EH (cell line): ENCODE results near the gene S100A1.
A peak's percentile ranks its signal among the peaks of the same experiment; 100 is the strongest.

ENCODE experiments used
- DNase-seq: peaks from one replicate; pipeline ENCODE4 v3.0.0-alpha.2; 2015; ENCODE audit warnings: low read depth

S100A1 gene

DNA sequence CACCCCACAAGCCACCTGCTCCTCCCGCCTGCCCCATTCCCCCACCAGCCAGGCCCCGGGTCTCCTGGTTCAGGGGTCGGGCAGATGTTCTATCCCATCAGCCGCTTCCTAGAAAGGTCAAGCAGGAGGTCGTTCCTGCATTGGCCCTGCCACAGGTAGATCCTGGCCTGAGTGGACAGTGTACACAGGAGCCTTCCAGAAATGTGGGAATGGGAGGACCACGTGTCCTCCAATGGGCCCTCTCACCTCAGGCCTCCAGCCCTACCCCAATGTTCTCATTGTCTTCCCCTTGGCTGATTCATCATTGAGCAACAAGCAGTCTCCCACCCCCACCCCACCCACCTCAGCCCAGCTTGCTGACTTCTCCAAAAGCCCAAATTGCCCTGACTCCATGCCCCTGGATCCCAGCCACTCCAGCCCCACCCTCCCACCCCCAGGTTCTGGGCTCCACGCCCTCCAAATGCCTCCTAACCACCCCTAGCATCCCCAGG lies 17.4 kb upstream of the S100A1 start:
- peak; percentile 47 for DNase-seq

DNA sequence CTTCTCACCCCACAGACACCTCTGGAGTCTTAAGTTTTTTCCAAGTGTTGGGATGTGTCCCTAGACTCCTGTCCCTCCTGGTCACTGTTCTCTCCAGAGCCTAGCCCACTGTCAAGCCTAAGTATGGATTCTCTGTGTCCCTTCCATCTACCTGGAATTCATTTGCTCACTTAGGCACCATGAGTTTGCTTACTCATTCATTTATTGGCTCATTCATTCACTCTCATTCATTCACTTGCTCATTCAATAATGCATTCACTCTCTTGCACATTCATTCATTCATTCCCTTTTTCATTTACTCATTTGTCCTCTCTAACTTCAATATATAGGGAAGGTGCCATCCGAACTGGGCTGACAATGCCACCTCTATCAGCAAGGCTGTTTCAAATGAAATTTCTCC lies 16.9 kb upstream of the S100A1 start:
- no peak for DNase-seq

DNA sequence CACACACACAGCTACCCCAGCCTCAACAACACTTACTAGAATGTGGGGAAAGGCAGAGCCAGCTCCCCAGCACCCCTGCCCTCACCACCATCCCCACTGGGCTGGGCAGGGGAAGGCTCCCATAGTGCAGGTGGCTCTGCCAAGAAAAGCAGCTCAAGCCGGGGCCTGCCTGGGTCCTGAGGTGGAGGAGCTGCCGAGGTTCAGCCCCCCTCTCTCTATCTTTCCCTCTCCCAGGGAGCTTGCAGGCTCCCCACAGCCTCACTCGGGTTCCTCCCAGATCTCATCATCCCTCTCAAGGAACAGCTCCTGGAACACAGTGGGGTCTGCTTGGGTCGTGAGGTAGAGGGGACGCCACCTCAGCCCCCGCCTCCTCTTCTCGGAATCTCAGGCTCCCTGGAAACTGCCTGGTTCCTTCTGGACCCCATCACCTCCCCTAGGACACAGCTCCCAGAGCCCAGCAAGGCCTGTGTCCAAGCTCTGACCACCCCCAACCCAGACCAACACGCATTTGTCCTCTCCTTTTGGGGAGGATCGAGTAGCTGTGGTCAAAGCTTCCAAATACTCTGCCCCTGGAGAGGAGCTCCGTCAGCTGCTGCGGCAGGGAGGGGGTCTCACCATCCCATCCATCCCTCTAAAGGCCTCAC lies 16.0 kb upstream of the S100A1 start:
- DNase-seq, result peak; percentile 19

DNA sequence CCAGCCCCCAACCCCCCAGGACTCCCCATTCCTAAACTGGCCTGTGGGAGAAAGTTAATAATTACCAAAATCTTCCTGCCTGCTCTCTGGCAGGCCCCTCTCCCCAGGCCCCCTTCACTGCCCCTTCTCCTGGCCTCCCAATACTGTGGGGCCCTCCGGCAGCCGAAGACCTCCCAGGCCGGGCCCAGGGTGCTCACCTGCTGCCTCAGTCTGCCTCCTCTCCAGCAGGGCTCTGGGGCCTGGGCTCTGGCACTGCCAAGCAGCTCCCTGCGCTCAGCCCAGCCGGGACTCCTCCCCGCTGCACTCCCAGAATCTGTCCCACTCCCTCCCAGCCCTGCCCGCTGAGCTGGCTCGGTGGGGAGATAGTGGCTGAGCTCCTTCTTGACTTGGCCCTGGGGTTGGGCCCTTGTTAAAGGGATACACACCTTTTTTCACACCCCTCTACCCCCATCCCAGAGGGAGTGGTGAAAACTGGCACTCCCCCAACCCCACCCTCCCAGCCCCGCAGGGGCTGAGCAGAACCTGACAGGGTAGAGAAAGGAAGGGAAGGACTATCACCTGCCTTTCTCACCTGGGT lies 15.4 kb upstream of the S100A1 start, which contains the start of gene S100A16:
S100A16 (minus strand) TSS at position 383 of the 577 bp plus-strand sequence. CDS start 4,986 bp downstream, outside the sequence.
- peak; percentile 83 for DNase-seq

DNA sequence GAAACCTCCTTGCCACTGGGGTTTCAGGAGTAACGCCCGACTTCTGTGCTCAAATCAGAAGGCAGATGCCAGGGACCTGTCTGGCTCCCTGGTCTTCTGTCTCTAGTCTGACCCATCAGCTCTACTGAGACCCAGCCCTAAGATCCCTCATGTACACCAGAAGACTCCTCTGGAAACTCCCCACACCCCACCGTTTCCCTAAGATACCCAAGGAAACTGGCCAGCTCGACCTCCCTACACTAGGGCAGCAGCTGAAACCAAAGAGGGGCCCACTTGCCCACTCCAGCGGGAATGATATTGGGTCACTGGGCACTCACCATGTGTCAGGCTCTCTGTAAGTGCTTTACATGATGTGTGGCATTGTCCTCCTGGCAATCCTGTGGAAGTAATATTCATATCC lies 14.8 kb upstream of the S100A1 start:
- no peak for DNase-seq

DNA sequence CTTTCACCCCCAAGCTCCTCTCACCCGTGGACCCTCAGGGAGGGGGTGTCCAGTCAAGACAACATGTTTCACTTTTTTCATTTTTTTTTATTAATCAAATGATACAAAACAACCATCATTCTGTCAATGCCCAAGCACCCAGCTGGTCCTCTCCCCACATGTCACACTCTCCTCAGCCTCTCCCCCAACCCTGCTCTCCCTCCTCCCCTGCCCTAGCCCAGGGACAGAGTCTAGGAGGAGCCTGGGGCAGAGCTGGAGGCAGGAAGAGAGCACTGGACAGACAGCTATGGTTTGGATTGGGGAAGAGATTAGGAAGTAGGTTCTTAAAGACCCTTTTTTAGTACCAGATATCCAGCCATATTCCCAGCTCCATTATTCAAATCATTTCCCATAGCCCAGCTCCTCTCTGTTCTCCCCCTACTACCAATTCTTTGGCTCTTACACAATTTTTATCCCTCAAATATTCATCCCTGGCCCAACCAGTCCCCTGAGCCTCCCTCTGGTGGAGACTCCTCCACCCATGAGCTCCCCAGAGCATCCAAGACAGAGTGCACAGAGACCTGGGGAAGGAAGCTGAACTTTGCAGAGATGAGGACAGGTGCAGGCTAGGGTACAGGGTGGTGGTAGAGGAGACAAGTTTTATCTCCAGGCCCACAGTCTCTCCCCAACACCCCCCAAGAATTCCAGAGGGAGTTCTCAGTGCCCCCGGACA lies 13.9 kb upstream of the S100A1 start:
- peak; percentile 25 for DNase-seq

DNA sequence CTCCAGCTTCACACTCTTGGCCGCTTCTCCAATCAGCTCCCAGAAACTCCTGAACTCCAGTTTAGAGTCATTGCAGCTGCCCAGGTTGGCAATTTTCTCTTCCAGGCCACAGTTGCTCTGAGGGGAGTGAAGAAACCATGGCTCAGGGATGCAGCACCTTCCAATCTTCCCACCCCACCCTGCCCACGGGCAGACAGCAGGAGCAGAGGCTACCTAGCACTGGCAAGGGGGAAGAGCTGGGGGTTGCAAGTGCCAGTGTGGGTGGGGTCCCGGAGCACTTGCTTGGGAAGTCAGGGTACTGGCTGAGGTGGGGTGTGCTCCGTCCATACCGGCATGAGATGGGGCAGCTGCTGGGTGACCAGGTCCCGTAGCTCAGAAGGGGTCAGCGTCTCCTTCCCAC lies 13.3 kb upstream of the S100A1 start:
- DNase-seq, result no peak

DNA sequence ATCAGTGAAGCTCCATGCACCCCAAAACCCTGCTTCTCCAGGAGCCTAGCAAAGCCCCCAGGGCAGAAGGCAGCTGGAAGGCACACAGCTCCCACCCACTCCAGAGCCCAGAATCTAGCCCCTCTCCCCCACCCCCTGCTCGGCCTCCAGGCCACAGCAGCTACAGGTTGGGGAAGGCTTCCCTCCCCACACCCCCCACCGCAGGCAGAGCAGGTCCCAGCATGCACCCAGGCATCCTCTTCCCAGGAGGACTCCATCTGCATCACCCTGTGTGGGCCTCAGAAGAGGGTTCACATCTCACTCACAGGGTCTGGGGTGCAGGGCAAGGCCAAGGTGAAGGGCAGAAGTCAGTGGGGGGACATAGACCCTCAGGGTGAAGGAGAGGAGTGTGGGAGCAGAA lies 12.8 kb upstream of the S100A1 start:
- no peak for DNase-seq

DNA sequence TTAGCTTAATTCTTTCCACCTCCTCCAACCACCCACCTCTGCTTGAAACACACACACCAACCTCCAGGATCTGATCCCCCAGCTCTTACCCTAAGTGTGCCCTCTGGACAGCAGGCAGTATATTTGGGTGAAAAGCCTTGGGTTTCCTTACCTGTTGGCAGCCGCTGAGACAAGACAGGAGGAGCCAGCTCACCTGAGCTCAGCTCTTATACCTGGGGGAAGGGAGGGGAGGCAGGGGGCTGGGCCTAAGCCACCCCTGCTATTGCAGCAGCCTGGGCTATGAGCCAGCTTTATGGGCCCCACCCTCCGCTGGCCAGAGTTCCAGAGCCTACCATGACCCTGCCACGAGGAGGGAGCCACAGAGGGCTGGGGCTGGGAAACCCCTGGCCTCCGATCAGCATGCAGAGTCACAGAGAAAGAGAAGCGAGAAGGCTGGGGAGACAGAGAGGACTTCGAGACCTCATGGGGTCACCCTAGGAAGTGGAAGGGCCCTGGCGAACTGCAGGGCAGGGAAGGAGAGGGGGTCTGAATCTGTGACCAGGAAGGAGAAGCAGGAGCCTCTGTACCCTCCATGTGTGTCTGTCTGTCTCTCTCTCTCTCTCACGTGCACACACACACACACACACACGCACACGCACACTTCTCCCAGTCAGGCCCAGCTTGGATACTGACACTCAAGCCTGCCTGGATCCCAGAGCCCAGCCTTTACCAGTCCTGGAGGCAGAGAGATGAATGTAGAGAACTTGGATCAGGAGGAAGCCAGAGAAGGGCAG lies 11.9 kb upstream of the S100A1 start, which contains the start of gene S100A14:
S100A14 (minus strand) TSS at position 182 of the 773 bp plus-strand sequence. CDS start 467 bp downstream, outside the sequence.
- DNase-seq, result no peak

DNA sequence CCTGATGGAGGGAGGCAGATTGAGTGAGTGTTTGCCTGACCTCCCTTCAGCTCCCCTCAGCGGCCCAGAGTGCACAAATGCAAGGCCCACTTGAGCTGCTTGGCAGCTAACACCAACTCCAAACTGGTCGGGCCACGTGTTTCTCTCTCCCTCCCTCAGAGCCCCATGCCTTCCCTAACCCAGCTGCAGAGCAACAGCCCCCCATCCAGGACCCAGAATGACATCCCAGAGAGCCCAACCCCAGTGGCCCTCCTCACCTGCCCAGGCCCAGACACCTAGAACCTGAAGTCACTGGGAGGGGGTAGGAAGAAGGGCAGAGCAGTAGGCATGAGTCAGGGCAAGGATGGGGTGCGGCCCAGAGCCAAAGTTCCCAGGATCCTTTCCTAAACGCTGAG lies 11.3 kb upstream of the S100A1 start:
- DNase-seq, result no peak

DNA sequence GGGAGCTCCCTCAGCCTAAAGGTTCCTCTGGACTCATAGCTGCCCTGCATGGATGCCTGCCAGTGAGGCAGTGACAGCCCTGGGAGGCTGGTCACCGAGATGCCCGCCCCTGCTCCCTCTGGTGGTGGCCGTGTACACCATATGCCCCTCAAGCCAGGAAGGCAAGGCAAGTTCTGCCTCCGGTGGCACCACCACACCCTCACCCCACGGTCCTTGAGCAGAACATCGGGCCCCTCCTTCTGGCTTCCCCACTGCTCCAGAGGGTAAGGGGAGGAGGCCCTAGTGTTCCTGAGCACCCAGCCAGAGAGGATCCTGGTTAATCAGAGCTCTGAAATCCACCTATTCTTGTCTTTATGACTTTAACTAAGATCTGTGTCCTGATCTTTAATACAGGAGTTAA lies 10.6 kb upstream of the S100A1 start:
- peak; percentile 86 for DNase-seq

DNA sequence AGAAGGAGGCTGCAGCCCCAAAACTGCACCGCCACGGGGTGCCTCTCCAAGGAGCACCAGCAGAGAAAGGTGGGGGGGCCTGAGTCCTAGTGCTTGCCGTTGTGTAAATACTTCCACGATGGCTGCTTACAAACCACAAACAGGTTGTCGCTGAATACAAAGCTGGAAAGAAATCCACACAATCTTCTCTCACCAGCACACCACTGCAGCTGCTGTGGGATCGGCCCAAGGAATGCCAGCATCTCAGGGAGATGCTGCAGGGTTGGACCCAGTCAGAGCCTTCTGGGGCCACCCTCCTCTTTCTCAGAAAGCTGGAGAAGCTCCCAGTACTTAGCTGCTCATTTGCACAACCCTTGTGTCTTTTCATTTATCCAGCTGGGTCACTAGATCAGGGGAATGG lies 9.1 kb upstream of the S100A1 start:
- DNase-seq, result no peak

DNA sequence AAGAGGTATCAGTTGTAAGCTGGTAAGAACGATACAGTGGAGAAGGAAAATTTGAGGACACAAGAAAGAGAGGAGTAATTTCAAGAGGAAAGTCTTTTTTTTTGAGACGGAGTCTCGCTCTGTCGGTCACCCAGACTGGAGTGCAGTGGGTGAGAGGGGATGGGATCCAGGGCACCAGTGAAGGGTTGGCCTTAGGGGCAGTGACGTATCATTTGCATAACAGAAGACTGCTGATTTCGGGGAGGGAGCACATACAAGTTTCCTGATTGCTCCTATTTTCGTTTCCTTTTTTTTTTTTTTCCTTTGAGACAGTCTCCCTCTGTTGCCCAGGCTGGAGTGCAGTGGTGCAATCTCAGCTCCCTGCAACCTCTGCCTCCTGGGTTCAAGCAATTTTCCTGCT lies 5.1 kb upstream of the S100A1 start:
- DNase-seq, result no peak

DNA sequence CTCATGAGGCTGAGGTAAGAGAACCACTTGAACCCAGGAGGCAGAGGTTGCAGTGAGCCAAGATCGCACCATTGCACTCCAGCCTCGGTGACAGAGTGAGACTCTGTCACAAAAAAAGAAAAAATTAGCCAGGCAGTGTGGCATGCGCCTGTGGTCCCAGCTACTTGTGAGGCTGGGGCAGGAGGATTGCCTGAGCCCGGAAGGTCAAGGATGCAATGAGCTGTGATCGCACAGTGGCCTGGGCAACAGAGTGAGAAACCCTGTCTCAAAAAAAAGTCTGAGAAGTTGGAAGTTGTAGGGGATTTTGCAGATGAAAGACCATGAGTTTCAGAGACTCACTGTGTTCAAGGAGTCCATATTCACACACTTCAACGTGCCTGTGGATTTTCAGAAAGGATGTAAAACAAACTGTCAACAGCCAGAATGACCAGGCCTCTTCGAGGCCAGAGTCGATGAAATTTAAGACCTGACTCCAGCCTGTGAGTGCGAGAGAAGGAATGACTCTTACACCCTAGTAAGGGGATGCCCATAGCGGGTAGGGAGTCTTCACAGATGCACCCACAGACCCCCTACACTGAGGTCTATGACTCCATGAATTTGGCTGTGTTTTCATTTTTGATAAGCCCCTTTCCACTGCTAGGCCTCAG lies 3.1 kb upstream of the S100A1 start:
- DNase-seq, result no peak

DNA sequence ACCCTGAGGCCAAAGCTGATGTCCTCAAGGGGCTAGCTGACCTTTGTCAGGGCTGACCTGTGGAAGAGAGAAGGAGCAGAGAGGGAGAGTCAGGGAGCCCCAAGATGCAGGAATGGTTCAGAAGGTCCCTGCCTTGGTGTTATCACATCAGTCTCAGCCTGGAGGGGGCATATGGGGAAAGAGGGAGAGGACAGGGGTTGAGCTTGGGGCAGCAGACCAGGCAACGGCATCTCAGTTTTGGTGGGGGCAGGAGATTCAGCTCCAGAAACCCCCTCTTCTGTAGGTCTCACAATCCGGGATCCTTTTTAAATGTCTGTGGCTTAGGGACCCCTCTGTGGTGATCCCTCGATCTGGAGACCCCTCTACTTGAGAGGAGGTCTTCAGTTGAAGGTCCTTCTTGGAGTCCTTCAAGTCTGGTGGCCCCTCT lies 1.7 kb upstream of the S100A1 start:
- no peak for DNase-seq

DNA sequence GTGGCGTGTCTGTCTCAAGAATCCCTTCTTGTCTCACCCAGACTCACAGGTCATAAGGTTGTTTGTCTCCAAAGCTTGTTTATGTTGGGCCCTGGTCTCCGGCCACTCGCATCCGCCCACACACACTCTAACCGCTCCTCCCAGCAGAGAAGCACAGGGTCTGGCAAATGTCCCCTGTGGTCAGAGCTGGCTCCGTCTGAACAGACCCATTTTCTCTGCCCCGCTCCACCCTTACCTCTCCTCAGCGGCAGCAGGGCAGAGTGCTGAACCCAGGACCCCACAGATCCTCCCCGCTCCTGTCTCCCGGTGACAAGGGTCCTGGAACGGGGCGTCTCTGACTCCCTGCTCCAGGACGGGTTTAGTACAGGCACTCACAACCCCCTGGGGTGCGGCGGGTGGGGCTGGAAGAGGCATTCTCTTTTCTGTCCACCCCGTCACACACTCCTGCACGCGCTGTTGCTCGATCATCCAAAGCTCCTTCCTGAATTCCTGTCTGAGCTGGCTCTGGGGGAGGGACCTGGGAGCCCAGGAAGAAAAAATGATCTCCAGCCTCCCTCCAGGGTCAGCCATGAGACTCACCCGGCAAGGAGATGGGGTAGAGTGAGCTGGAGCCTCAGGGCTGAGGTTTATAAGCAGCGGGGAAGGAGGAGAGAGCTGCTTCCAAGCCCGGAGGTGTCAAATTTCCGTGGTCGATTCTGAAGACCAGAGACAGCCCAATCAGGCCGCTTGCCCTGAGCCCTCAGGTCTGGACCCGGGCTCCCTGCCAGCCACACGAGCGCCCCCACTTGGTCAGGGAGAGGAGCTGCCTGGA lies 1.1 kb upstream of the S100A1 start, which contains the start of gene S100A13:
S100A13 (minus strand) TSS at position 602 of the 811 bp plus-strand sequence. CDS start 1,033 bp downstream, outside the sequence.
- DNase-seq, result peak; percentile 97

DNA sequence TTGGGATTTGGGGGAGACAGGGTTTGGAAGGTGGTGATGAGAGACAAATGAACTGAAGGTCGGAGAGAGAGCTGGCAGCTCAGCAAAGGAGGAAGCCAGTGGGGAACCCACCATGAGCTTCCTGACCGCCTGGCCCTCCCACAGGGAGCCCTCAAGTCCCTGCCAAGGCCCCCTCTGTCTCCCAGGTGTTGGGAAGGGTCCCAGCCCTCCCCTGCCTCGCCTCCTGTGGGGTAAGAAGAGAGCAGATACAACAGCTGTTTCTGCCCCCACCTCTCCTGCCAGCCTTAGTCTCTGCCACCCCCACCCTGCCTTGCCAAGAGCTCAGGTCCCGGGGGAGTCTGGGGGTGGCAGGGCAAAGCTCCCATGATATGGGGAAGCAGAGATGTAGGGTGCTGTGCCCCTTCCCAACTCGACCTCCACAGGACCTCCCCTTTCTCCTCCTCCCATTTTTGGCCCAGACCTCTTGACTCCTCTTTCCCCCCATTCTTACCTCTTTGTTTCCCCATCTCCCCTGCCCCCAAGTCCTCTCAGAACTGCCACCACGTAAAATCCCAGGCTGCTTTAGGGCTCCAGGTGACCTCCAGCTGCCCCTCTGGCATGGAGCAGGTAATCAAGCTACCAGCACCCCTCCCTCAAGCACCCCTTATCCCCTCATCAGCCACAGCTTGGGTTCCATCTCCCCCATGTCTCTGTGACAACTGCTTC lies 556 bp downstream of the S100A1 start:
- DNase-seq, result no peak

DNA sequence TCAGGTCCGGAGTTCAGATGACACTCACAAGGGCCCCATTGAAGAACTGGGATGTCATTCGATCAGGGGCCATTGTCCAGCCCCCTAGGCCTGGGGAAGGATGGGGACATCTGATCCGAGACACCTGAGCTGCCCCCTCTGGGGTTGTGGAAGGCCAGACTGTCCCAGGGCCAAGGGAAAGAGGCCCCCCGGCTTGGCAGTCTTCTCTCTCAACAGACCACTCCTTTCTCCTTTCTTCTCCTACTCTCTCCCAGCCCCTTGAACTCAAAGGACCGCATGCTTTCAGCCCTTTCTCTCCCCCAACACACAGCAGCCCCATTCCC lies 1.1 kb downstream of the S100A1 start:
- no peak for DNase-seq

DNA sequence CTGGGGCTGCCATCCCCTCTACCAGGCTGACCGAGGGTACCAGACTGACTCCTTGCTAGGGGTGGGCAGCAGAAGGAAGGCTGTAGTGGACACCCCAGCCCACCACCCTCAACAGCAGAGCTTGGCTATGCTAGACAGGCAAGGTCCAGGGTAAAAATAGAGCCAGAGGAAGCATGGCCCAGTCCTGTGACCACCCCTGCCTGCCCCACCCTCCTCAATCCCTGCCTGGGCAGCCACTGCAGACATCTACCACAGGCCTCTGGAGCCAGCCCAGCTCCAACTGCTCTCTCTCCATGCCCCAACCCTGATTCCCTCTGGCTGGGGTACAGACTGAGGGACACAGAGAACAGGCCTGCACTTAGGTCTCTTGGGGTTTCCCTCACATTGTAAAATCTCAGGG lies 1.7 kb downstream of the S100A1 start:
- no peak for DNase-seq

DNA sequence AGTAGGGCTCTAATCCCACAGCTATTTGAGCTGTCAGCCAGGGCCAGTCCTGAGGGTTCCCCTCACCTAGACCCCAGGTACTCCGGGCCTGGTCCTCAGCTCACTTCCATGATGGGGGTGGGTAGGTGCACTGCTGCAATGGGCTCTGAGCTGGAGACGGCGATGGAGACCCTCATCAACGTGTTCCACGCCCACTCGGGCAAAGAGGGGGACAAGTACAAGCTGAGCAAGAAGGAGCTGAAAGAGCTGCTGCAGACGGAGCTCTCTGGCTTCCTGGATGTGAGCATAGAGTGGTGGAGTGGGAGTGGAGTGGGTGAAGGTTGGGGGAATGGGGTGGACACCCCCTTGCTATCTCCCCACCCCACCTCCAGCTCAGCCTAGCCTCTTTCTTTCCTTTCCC lies 2.1 kb downstream of the S100A1 start:
- no peak for DNase-seq
